Fibroblast of pulmonary artery (primary cell): ENCODE data around the gene EFTUD2.

Experiments
- DNase-seq: peaks from one replicate; pipeline ENCODE4 v3.0.0-alpha.2; 2010; ENCODE audit warnings: low read depth
- H3K4me3 ChIP-seq: replicated peaks from 2 replicates; pipeline ENCODE4 v1.5.1; 2011; ENCODE audit warnings: low read depth, mild to moderate bottlenecking, control low read depth, low read length, moderate library complexity
- TF ChIP-seq, protein P1 (sequence below): IDR thresholded peaks from 2 replicates; pipeline ENCODE4 v1.5.1; 2011; ENCODE audit warnings: mild to moderate bottlenecking, control low read depth, low read length, inconsistent platforms; ENCODE audit errors: missing control alignments

EFTUD2 gene

GRCh38 chr17:44878627-44879221, 20.5 kb downstream of the EFTUD2 start:
- DNase-seq: peak; percentile 58
- TF ChIP-seq, protein P1, sequence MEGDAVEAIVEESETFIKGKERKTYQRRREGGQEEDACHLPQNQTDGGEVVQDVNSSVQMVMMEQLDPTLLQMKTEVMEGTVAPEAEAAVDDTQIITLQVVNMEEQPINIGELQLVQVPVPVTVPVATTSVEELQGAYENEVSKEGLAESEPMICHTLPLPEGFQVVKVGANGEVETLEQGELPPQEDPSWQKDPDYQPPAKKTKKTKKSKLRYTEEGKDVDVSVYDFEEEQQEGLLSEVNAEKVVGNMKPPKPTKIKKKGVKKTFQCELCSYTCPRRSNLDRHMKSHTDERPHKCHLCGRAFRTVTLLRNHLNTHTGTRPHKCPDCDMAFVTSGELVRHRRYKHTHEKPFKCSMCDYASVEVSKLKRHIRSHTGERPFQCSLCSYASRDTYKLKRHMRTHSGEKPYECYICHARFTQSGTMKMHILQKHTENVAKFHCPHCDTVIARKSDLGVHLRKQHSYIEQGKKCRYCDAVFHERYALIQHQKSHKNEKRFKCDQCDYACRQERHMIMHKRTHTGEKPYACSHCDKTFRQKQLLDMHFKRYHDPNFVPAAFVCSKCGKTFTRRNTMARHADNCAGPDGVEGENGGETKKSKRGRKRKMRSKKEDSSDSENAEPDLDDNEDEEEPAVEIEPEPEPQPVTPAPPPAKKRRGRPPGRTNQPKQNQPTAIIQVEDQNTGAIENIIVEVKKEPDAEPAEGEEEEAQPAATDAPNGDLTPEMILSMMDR: peak; percentile 67
- H3K4me3 ChIP-seq: no peak overlapping the region

- TF ChIP-seq, protein P1: no peak
- no peak for DNase-seq
- no peak overlapping the region for H3K4me3 ChIP-seq
These were observed 22.1 kb downstream of the EFTUD2 start for GRCh38 chr17:44877121-44877520.

GRCh38 chr17:44875761-44876160, 23.5 kb downstream of the EFTUD2 start:
- no peak for DNase-seq
- no peak overlapping the region for H3K4me3 ChIP-seq
- TF ChIP-seq, protein P1: no peak

GRCh38 chr17:44872131-44872768, 27.0 kb downstream of the EFTUD2 start:
- DNase-seq: peak; percentile 29
- H3K4me3 ChIP-seq: no peak overlapping the region
- TF ChIP-seq, protein P1: no peak

DNA sequence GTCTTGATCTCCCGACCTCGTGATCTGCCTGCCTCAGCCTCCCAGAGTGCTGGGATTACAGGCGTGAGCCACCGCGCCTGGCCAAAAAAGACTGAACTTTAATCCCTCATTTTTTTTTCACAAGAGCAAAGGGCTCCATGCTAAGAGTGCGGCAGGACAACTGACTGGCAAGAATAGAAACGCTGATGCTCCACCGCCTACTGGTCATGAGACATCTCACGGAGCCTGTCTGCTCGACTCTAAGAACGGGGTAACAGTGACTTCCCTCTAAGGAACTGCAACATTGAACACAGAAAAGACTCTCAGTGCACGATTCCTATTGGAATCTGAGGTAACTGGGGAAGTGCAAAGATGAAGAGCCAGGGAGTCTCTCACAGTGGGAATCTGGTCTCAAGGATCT, 27.7 kb downstream of the EFTUD2 start:
- TF ChIP-seq, protein P1: no peak
- DNase-seq: no peak
- H3K4me3 ChIP-seq: no peak overlapping the region

- DNase-seq: no peak
- H3K4me3 ChIP-seq: no peak overlapping the region
- TF ChIP-seq, protein P1: no peak
These were observed 31.4 kb downstream of the EFTUD2 start for GRCh38 chr17:44867841-44868240.

- H3K4me3 ChIP-seq: no peak overlapping the region
- TF ChIP-seq, protein P1: no peak
- no peak for DNase-seq
These were observed 33.3 kb downstream of the EFTUD2 start for GRCh38 chr17:44865931-44866330.
